Esophagus muscularis mucosa (tissue), 3 donors: ENCODE measurements around the gene VEPH1.

ENCODE experiments used
- POLR2AphosphoS5 ChIP-seq, 2 donors: sonication (generic); formaldehyde crosslinking; IDR thresholded peaks; one replicate each; pipeline ENCODE4 v1.6.1; 2017; ENCODE audit warnings: antibody characterized with exemption in 2 of 2
- TF ChIP-seq, protein P1 (sequence below), 3 experiments: fragments of 200-600 bp in 2 of 3; fragments of 450-650 bp in 1 of 3; sonication (generic) in 2 of 3; IDR thresholded peaks; one replicate each; pipeline ENCODE4 v1.5.1; 2017 to 2019; ENCODE audit warnings: antibody characterized with exemption in 3 of 3, mild to moderate bottlenecking in 2 of 3, moderate library complexity in 1 of 3

DNA sequence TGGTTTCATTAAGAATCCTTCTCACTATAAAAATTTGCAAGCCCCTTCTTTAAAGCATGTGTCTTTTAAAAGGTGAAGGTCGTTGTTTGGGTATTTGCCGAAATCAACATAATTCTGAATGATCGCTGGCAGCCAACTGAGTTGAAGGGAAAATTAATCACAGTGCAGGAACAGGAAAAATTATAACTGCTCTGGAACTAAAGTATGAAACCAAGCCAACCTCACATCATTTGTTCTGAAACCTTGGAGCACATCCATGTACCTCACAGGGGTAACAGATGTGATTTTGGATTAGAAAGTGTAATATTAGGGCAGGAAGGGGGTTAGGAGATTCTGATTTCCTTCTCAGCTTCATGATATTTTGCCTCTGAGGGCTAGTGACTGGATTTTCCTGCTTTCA is 118.7 kb downstream of the VEPH1 start:
- no peak for TF ChIP-seq POLR2AphosphoS5 (IDR thresholded peaks at IDR 0.05)
- TF ChIP-seq, protein P1, sequence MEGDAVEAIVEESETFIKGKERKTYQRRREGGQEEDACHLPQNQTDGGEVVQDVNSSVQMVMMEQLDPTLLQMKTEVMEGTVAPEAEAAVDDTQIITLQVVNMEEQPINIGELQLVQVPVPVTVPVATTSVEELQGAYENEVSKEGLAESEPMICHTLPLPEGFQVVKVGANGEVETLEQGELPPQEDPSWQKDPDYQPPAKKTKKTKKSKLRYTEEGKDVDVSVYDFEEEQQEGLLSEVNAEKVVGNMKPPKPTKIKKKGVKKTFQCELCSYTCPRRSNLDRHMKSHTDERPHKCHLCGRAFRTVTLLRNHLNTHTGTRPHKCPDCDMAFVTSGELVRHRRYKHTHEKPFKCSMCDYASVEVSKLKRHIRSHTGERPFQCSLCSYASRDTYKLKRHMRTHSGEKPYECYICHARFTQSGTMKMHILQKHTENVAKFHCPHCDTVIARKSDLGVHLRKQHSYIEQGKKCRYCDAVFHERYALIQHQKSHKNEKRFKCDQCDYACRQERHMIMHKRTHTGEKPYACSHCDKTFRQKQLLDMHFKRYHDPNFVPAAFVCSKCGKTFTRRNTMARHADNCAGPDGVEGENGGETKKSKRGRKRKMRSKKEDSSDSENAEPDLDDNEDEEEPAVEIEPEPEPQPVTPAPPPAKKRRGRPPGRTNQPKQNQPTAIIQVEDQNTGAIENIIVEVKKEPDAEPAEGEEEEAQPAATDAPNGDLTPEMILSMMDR (IDR thresholded peaks at IDR 0.05), result no peak
